ENCODE results near the gene AUTS2.
"Not testable (repeated sequence)": the region's sequence is repeated elsewhere in the genome, so short reads cannot be mapped to it uniquely, and the experiment has no call there.

Gene AUTS2

DNA sequence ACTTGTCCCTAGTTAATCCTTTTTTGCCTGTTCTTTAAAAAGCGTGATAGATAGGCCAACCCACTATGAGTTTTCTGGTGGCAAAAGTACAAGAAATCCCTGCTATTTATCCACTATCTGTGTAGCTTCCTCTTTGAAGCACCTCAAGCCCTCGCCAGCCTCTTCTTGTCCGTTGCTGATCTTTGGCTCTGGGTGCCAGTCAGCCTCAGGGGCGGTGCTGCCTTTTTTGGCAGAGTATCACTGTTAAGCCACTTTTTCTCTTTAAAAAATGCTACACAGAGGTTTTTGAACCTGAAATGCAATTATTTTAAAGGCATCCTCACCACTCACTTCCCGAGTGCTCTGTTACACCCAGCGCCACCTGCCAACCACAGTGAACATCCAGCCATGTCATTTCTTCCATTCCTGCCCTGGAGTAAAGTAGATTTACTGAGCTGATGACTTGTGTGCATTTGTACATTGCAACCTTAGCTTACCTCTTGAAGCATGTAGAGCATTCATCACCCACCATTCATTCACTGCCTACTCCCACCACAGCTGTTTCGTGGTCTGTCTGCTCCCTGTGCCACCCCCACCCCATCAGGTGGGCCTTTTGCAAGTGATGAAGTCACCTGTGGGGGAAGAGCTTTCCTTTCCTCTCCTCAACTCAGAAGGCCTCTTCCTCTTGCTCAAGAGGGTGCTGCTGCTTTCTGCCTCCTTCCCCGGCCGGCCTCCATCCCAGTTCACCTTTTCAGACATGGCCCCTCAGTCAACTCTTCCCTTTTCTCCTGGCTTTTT is 1119.5 kb downstream of the AUTS2 start:
- DNase-seq, result no peak

DNA sequence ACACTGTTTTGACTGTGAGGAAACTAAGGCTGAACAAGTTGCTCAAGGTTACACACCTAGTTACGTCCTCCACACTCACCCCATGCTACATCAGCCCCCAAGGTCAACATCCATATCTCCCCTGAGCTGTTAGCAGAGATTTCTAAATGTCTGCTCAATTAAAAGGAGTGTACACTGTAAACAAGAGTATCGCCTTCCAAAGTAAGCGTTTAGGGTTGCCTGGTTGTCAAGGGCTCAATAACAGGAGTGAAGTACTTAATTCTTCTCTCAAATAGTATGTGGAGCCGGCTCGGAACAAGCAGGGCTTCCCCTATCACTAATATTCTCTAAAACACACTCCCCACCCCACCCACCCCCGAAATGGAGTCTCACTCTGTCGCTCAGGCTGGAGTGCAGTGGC is 1120.8 kb downstream of the AUTS2 start:
- no peak for DNase-seq

DNA sequence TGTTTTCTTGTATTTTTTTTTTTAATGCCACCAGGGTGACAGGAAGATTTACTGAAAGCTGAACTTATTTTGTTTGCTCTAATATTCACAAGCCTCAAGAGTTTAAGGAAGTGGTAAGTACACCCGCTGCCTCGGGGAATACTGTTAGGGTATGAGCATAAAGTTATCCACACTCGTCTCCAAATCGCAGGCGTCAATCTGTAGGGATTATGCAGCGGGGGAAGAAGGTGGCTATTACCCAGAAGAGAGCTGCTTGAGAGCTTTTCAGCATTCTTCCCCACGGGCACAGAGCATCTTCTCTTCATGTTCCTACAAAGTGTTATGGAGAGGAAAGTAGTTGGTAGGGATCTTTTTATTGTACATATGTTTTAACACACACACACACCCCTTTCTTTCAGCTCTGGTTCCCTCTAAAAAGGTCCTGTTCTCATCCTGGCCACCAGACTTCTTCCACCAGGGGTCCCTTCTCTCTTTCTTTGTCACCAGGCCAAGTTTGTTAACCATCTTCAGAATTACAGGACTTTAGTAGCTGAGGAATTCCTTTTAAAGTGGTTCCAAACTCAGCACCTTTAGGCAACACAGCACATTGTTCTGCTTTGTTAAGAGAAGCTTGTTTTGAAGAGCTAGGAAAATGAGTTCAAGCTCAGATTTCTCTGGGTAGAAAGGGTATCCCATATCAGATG is 1122.1 kb downstream of the AUTS2 start:
- DNase-seq, result no peak

DNA sequence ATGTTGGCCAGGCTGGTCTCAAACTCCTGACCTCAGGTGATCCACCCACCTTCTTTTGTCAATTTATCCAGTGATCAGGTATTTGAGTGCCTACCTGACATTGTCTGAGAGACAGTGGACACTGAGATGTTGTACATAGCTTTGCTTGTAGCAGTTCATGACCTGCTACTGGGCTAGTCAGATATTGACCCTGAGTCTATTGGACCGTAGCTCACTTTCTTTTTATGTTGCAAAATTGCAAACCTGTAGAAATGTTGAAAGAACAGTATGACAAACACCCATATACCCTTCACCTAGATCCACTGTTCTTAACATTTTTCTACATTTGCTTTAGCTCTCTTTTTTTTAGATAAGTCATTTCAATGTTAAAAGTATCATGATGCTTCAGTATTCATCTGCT is 1123.2 kb downstream of the AUTS2 start:
- DNase-seq, result no peak

DNA sequence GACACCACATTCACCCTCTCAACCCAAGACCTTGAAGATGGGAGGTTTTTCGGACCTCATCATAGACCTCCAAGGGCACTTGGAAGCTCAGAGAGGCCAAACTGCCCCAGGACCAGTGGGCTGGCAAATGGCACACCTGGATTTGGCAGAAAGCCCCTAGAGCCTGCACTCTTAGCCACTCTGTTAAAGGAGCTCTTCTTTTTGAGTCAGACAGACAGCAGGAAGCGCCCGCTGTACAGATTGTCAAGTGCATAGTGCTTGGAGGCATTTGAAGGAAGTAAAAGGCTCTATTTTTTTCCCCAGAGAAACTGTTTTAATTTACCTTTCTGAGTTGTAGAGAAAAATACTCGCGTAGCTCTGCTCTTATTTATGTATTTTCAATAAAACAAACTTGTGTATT is 1125.1 kb downstream of the AUTS2 start:
- no peak for DNase-seq

DNA sequence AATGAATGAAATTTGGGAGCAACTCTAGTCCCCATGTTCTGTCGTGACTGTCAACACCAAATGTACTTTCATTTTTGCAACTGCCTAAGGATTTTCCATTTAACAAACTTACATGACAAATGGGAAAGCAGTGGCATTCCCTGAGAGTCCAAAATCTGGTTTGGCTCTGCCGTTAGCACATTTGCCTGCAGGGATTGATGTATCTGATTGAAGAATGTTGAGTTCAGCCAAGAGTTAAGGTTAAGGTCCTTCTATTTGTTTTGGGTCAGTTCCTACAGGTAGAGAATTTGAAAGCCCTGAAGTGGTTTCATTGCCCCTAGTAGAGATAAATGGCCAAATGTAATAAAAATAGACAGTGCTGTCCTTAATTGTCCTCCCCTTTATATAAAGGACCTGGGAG is 1127.2 kb downstream of the AUTS2 start:
- DNase-seq, result no peak

DNA sequence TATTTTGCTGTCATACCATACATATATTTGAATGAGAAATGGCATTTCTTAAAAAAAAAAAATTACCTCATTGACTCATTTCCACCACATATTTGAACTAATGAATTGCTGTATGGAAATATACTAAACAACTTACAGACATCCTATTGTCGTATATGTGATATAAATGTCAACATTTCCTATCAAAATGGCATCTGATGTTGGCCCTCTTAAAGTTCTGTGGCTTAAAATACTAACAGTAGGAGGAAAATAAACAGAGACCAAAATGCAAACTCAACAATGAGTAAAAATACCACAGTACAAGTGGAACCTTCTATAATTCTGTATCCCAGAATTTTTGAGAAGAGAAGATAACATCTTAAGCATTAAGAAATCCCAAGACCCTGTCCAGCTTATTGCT is 1128.0 kb downstream of the AUTS2 start:
- DNase-seq, result no peak

DNA sequence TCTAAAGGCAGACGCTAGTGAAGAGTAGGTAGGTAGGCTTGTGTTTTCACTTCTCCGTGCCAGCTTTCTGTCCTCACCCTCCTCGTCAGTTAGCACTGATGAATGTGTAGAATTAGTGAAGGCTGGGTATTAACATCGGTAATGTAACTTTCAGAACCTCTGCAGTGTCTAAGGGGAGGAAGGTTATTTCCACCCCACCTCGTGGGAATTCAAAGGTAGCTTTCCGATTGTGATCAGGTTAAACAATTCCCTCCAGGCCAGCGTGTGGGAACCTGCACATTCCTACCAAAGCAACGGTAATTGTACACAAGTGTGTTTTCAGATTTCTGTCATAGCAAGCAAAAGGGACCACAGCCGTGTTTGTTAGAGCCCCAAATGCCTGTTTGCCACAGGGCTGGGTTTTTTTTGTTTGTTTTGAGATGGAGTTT is 1128.7 kb downstream of the AUTS2 start:
- no peak for DNase-seq

DNA sequence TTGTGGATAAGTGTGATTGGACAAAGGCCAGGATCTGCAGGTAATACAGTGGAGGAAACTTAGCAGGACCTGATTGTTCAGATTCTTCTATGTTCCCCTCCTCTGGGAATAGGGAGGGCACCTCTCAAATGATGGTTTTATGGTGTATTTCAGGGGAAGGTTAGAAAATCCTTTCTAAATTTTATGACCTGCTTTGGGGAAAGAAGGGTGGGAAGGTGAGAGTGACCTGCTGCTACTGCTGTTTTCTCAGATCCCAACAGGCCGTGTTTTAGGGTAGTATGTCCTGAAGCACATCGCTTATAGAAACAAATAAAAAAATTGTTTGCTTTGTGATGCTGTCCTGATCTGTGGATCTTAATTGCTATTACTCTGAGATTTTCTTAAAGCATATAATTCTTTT is 1129.6 kb downstream of the AUTS2 start:
- DNase-seq, result no peak

DNA sequence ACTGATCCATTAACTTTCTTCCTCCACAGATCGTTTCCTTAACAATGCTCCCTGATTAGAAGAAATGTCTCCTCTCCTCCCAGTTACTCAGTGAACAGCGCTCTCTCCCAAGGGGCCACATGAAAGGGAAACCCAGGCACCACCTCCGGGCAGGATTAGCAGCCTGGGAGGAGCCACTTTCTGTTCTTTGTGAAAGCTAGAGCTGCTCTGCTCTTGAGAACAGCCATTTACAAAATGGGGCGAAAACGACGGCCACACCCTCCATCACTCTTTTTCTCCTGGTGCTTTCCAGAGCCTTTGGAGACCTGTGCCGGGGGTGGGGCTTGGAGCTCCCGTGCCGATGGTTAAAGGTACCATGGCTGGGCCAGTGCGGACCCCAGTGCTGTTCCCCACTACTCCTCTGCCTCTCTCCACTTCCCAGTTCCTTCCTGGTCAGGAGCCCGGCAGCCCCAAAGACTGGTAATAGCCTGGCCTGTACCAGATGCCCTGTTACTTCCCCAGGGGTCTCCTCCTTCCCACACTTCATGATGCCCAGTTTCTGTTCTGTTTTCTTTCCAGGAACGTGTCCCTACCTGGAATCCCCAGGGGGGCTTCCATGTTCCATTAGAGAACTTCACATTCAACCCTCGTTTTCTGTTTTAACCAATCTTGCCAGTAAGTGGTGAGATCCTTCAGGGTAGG is 1130.7 kb downstream of the AUTS2 start:
- no peak for DNase-seq

DNA sequence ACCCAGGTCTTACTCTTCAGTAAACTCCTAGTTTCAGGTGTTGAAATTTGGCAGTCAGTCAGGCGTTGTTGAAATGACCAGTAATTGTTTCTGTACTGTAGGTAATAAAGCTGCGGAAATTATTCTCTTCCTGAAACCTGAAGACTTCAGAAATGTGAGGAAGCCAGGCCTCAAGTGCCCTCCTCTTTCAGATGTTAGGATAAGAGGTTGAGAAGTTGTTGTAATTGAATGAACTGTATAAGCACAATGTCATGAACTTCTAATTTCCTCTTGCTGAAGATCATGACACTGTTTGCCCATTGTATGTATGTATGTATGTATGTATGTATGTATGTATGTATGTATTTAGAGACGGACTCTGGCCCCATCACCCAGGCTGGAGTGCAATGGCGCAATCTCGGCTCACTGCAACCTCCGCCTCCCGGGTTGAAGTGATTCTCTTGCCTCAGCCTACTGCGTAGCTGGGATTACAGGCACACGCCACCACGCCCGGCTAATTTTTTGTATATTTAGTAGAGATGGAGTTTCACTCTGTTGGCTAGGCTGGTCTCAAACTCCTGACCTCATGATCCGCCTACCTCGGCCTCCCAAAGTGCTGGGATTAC is 1131.4 kb downstream of the AUTS2 start:
- not testable (repeated sequence) for DNase-seq

DNA sequence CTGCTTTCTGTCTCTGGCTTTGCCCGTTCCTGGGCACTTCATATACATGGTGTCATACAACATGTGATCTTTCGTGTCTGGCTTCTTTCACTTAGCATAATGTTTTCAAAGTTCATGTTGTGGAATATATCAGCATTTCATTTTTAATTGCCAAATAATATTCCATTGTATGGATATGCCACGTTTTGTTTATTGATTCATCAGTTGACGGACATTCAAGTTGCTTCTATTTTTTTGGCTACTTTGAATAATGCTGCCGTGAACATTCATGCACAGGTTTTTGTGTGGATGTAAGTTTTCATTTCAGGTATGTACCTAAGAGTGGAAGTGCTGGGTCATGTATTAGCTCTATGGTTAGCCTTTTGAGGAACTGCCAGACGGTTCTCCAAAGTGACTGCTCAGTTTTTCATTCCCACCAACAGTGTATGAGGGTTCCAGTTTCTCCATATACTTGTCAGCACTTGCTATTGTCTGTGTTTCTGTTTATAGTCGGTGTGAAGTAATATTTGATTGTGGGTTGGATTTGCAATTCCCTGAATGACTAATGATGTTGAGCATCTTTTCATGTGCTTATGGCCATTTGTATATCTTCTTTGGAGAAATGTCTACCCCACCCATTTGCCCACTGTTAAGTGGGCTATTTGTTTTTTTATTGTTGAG is 1132.3 kb downstream of the AUTS2 start:
- no peak for DNase-seq

DNA sequence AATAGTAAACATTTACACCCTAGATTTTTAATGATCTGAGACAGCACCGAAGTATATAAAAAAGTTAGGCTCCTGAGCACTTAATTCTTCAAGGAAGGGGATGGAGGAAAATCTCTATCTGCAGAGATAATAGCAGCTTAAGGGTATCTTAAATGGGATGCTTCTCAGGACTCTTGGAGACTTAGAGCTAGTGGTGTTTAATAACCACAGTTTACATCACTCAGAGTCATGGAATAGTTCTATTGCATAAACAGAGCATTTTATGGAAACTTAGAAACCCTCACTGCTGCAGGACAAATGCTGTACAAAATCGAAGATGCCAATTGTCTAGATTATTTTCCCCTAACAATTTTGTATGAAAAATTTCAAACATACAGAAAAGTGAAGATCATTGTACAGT is 1134.8 kb downstream of the AUTS2 start:
- no peak for DNase-seq

DNA sequence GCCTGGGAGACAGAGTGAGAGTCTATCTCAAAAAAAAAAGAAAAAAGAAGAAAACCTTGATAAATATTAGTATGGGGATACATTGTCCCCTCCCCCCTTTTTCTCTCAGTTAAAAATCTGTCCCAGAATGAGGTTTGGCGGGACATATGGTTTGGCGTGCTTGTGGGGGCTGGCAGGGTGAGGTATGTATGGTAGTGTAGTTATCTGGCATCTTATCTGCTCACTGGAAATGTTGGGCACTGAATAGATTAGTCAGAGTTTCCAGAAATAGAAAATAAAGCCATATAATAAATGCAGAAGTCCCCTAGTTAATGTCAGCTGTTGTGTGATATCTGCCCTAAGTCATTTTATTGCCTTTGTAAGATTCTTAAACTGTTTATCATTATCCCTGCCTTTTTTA is 1136.1 kb downstream of the AUTS2 start:
- DNase-seq, result no peak

DNA sequence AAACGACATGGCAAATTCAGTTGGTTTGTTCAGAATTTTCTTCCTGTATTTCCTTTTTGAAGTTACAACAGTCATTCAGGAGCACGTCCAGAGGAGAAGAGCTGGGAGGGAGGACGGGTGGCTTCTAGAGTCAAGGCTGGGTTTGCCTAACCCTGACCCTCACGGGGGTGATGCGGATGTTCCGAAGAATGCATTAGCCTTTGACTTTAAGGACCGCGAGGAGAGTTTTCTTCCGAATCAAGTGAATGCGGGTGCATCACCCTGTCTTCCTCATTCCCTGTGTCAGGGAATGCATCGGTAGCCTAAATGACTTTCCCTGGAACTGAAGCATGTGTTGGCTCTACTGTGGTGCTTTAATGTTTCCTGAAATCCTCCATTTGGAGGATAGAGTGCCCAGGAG is 1137.0 kb downstream of the AUTS2 start:
- DNase-seq, result no peak

DNA sequence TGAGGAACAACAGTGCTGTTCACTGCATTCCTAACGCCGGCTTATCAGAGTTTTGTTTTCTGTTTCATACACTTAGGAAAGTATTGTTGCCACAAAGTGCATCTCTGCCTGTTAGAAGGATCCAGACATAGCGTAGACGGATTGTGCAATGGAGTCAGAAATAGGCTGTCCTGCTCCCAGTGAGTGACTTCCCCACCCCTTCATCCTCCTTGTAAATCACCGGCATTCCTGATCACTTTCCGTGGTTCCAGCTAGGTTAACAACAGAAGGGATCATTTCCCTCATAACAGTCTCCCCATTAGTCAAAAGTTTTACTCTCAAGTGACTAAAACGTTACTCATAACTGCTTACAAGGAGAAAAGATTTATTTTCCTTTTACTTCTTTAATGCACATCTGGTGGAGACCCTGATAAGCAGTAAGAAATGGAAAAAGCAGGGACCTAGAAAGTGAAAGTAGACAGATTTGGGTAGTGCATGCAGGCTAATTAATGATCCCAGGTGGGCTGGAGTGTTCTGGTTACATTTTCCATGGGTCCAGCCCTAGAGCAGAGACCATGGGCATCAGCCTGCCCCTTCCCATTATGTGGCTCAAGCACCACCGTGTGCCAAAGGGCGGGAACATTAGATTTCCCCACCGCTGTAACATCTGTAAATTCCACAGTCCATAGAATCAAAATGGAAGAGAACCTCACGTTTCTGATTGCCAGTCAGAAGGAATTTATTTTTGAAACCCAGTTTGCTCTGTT is 1138.6 kb downstream of the AUTS2 start:
- no peak for DNase-seq

DNA sequence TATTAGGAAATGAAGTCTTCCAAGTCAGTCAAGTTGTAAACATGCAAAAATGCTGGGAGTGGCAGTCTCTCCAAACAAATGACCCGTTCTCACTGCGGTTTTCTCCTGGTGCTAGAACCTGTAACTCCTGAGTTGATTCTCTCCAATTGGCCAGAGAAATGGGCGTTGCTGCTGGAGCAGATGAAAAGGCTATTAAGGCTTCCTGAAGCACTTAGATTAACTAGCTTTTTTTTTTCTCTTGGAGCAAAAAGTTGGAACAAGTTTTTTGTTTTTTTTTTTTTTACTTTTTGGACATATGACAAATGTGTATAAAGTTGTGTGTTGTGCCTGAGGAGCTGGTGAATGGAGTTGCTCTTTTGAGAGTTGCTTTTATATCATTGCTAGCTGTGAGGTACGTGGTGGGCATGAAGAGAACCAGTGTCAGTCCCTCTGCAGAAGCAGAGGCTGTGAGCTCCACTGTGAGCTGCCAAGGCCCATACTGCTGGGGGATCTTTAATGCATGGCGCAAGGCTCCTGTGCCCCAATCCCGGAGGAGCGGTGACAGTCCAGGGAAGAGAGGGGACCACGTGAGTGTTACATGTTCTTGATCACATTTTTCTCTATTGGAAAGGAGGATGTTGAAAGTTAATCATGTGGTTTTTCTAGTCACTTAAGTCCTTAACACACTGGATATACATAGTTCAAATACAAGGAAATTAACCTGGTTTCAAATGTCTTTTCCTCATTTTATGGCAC is 1140.0 kb downstream of the AUTS2 start:
- DNase-seq, result no peak

DNA sequence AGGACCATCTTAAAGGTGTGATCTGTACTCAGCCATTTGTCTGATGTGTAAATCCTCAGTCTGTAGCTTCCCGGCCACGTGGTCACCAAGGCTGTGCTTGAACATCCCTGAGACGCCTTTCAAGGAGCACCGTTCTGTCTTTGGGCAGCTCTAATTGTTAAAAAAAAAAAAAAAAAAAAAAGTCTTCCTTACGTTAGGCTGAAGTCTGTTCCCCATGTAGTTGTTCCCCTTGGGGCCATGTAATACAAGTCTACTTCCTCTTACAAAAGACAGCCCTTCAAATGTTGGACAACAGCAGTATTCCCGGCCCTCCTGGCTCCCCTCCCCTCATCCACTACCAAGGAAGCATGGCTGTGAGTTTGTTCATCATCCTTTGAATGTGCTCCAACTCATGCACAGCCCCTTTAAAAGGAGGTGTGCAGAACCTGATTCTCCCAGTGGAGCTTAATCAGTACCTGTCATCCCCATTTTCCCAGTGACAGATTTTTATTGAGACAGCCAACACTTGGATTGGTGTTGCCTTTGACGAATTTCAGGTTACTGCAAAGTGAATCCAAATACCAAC is 1141.5 kb downstream of the AUTS2 start:
- no peak for DNase-seq

DNA sequence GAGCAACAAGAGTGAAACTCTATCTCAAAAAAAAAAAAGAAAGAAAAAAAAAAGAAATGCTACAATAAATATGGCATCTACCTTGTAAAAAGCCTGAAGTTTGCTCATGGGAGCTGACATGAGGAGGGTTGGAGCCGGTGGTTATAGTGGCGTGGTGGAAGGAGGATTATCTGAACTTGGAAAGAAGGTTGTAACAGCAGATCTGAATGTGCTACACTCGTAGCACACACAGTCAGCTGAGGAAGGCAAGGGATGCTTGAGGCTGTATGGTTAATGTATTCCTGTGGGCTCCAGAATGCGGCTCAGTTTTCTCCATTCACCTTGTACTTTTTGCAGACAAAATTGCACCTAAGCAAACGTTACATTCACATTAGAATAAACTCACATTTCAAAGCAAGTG is 1143.4 kb downstream of the AUTS2 start:
- no peak for DNase-seq

DNA sequence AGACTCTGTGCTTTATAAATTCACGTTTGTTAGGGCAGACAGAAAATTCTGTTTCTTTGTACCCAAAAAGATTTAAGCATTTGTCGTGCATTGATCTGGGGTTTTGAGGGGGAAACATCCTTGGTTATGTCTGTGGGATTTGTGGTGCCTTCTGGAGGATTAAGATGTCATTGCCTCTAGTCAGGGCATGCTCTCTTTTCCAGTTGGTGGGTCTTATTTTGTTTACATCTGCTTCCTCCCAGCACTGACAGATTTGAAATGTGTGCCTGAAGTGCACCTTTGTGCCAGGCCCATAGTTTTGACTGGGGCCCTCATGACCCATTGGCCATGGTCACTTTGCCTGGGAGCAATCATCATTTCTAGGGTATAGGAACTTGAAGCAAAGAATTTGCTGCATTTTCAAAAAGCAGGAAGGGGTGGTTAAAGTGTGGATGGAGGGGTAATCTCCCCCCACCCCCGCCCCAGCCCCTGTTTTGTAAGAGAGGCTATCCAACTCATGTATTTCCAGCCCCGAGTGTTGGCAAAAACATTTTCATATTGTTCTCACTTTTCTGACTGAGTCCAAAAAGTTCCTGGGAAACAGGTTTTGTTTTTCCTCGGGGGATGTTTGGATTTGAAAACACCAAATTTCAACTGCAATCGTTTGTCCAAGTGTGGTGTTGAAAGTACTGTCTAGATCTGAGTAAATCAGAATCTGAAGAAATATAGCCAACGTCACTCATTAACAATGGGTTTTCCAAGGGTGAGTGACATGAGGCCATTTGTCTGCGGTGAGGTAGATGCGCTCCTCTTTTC is 1145.5 kb downstream of the AUTS2 start:
- DNase-seq, result no peak

All from T-helper 1 cell (primary cell).